Uterus (tissue), 4 donors: Measurements from ENCODE around the gene KCNH1. TPM values are rescaled to one million over a fixed set of nuclear protein-coding genes. Genes with fewer than 3 reads are reported as not detected.

ENCODE experiments used
- DNase-seq, 2 donors: peaks; one replicate each; pipeline ENCODE4 v3.0.0-alpha.2; 2019 to 2020
- H3K27ac ChIP-seq, 2 donors: fragments of 200-600 bp; sonication (generic); 1 replicate in 1 of 2; 2 replicates in 1 of 2; pipeline ENCODE4 v1.5.1; 2016 to 2018
- H3K27me3 ChIP-seq, 2 donors: fragments of 200-600 bp; sonication (generic); one replicate each; pipeline ENCODE4 v1.5.1; 2018 to 2019; ENCODE audit warnings: control low read depth in 1 of 2
- H3K36me3 ChIP-seq, 2 donors: fragments of 200-600 bp; sonication (generic); one replicate each; pipeline ENCODE4 v1.5.1; 2019; ENCODE audit warnings: control low read depth in 1 of 2
- H3K4me1 ChIP-seq, 2 donors: fragments of 200-600 bp; sonication (generic); one replicate each; pipeline ENCODE4 v1.5.1; 2018 to 2019; ENCODE audit warnings: control low read depth in 1 of 2
- H3K4me3 ChIP-seq, 2 donors: fragments of 200-600 bp; sonication (generic); 1 replicate in 1 of 2; 2 replicates in 1 of 2; pipeline ENCODE4 v1.5.1; 2018 to 2019; ENCODE audit warnings: mild to moderate bottlenecking in 1 of 2
- H3K9me3 ChIP-seq, 2 donors: fragments of 200-600 bp; sonication (generic); one replicate each; pipeline ENCODE4 v1.5.1; 2019; ENCODE audit warnings: control low read depth in 1 of 2
- POLR2A ChIP-seq, 2 donors: fragments of 450-650 bp; IDR thresholded peaks; one replicate each; pipeline ENCODE4 v1.6.1; 2016; ENCODE audit warnings: antibody characterized with exemption in 2 of 2, mild to moderate bottlenecking in 1 of 2, moderate library complexity in 1 of 2
- intact Hi-C: fragments of 100-400 bp; cut with DNase I; formaldehyde crosslinking; loops from one replicate; pipeline ENCODE4 v1.15.1; 2023; ENCODE audit warnings: low total_unique reads
- total RNA-seq, 4 donors: library from RNA; depleted of rRNA in 3 of 4; stranded (reverse); fragments of >200 nt in 3 of 4; gene quantifications; one replicate each; pipeline versions ENCODE4 v1.1.0 to v1.2.4, GENCODE V29; 2014 to 2023
- TF ChIP-seq, protein P1 (sequence below), 4 experiments: fragments of 200-600 bp in 2 of 4; fragments of 450-650 bp in 2 of 4; sonication (generic) in 2 of 4; IDR thresholded peaks; one replicate each; pipeline ENCODE4 v1.5.1; 2016 to 2019; ENCODE audit warnings: antibody characterized with exemption in 4 of 4, mild to moderate bottlenecking in 2 of 4, moderate library complexity in 1 of 4
- donor health status: DM: yes; HTN: yes; CAD: no.

Gene KCNH1
- total RNA-seq, 4 donors from 2014 or later: 1.1 to 1.5 TPM; not detected in 2

DNA sequence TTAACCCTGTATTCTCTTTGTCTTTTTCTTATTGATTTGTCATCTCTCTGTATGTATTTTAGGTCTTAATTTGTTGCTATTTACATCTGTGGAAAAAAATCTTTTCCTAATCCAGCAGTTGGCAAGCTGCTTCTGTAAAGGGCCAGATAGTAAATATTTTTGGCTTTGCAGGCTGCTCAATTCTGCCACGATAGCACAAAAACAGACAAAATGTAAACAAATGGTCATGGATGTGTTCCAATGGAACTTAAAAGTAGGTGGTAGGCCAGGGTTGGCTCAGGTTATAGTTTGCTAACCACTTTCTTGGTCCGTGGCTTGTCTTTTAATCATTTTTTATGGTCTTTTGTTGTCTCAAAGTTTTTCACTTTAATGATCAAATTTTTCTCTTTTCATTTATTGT lies 433.4 kb downstream of the KCNH1 start:
- TF ChIP-seq, protein P1, sequence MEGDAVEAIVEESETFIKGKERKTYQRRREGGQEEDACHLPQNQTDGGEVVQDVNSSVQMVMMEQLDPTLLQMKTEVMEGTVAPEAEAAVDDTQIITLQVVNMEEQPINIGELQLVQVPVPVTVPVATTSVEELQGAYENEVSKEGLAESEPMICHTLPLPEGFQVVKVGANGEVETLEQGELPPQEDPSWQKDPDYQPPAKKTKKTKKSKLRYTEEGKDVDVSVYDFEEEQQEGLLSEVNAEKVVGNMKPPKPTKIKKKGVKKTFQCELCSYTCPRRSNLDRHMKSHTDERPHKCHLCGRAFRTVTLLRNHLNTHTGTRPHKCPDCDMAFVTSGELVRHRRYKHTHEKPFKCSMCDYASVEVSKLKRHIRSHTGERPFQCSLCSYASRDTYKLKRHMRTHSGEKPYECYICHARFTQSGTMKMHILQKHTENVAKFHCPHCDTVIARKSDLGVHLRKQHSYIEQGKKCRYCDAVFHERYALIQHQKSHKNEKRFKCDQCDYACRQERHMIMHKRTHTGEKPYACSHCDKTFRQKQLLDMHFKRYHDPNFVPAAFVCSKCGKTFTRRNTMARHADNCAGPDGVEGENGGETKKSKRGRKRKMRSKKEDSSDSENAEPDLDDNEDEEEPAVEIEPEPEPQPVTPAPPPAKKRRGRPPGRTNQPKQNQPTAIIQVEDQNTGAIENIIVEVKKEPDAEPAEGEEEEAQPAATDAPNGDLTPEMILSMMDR (IDR thresholded peaks at IDR 0.05): no peak
- TF ChIP-seq POLR2A (IDR thresholded peaks at IDR 0.05): no peak
- intact Hi-C loops: no loop called here
- Histone ChIP-seq H3K9me3 (no peaks in the 10 kb centered on the region), H3K4me1 (no peaks in the 10 kb centered on the region), H3K27me3 (no peaks in the 10 kb centered on the region), H3K36me3 (no peaks in the 10 kb centered on the region), H3K4me3 (no peak overlapping the region), H3K27ac (no peak overlapping the region)
- no peak for DNase-seq

GRCh38 chr1:210700083-210700482 lies 433.9 kb downstream of the KCNH1 start:
- no peak overlapping the region for H3K4me3 ChIP-seq
- H3K9me3 ChIP-seq: no peaks in the 10 kb centered on the region
- H3K27me3 ChIP-seq: no peaks in the 10 kb centered on the region
- no peaks in the 10 kb centered on the region for H3K4me1 ChIP-seq
- TF ChIP-seq, protein P1 (IDR thresholded peaks at IDR 0.05): no peak
- no peak for TF ChIP-seq POLR2A (IDR thresholded peaks at IDR 0.05)
- H3K27ac ChIP-seq: no peak overlapping the region
- no peak for DNase-seq
- H3K36me3 ChIP-seq: no peaks in the 10 kb centered on the region
- intact Hi-C loops: no loop called here

GRCh38 chr1:210698661-210699060 lies 435.3 kb downstream of the KCNH1 start:
- DNase-seq: no peak
- Histone ChIP-seq H3K36me3 (no peaks in the 10 kb centered on the region), H3K27ac (no peak overlapping the region), H3K4me3 (no peak overlapping the region), H3K9me3 (no peaks in the 10 kb centered on the region), H3K27me3 (no peaks in the 10 kb centered on the region), H3K4me1 (no peaks in the 10 kb centered on the region)
- intact Hi-C loops: no loop called here
- no peak for TF ChIP-seq POLR2A (IDR thresholded peaks at IDR 0.05)
- TF ChIP-seq, protein P1 (IDR thresholded peaks at IDR 0.05): no peak

- no peaks in the 10 kb centered on the region for H3K36me3 ChIP-seq
- H3K9me3 ChIP-seq: no peaks in the 10 kb centered on the region
- no peaks in the 10 kb centered on the region for H3K27me3 ChIP-seq
- H3K27ac ChIP-seq: no peak overlapping the region
- intact Hi-C loops: no loop called here
- H3K4me1 ChIP-seq: no peaks in the 10 kb centered on the region
- no peak for TF ChIP-seq POLR2A (IDR thresholded peaks at IDR 0.05)
- TF ChIP-seq, protein P1 (IDR thresholded peaks at IDR 0.05): no peak
- H3K4me3 ChIP-seq: no peak overlapping the region
- DNase-seq: no peak
Measured at GRCh38 chr1:210697185-210697584, 436.8 kb downstream of the KCNH1 start.

DNA sequence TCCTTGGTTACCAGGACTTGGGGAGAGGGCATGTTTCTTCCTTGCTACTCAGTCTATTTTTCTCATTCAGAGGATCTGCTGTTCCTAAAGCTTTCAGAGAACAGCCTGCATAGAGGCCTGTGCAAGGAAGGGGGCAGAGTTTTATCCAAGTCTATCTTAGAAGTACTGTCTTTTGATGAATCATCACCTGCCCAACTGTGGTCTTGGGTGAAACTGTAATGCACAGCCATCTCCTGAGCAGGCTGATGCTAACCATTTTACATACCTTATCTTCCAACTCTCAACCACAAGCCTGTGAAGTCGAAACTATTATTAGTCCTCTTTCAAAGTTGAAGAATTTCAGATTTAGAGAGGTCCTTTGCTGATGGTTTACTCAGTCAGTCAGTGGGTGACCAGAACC lies 437.2 kb downstream of the KCNH1 start:
- TF ChIP-seq, protein P1 (IDR thresholded peaks at IDR 0.05): no peak
- no peak for TF ChIP-seq POLR2A (IDR thresholded peaks at IDR 0.05)
- Histone ChIP-seq H3K4me1 (no peaks in the 10 kb centered on the region), H3K36me3 (no peaks in the 10 kb centered on the region), H3K4me3 (no peak overlapping the region), H3K27ac (no peak overlapping the region), H3K27me3 (no peaks in the 10 kb centered on the region), H3K9me3 (no peaks in the 10 kb centered on the region)
- intact Hi-C loops: no loop called here
- DNase-seq: no peak
